ENCODE data around the gene AFG3L2. TPM values are rescaled to one million over a fixed set of nuclear protein-coding genes. Genes with fewer than 3 reads are reported as not detected.

AFG3L2 gene
- total and polyA plus RNA-seq, 10 of the 15 experiments (the other 5 are each of a cell fraction or from before 2014, with no cell fraction given) = 21.0 to 72.7 (median 57.7) TPM

DNA sequence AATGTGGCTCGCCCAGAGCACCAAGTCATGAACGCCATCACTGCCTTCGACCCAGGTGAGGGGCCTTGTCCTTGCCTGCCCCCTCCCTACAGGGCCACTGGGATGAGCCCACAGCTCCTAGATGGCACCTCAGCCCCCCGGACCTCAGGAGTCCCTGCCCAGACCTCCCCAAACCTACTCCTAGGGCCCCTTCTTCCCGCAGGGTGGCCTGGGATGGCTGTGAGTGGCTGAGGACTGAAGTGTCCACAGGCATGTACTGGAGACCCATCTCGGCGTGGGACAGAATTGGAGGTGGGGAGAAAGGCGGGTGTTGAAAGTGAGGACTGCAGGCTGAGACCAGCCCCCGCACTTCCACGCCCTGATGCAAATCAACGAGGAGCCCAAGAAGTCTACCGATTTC lies 71.8 kb downstream of the AFG3L2 start:
- Histone ChIP-seq H3K27me3 (replicated peaks in 1 of 2; ENCODE audit: control insufficient read depth in 2 of 2, insufficient read depth in 2 of 2, low read length in 1 of 2) (0 out of 4 replicates have a peak, but pooled peaks cover 0 to 1% of the 10 kb centered on the region in 2 experiments), H3K27ac (ENCODE audit: control insufficient read depth, insufficient read depth) (no peak overlapping the region), H3K4me1 (ENCODE audit: control insufficient read depth, insufficient read depth, low read length) (no peaks in the 10 kb centered on the region), H4K20me1 (ENCODE audit: control insufficient read depth, insufficient read depth) (no peaks in the 10 kb centered on the region), H3K9me3 (replicated peaks; ENCODE audit: control insufficient read depth, insufficient read depth, low read length) (no peaks in the 10 kb centered on the region), H3K9ac (ENCODE audit: control insufficient read depth, insufficient read depth, low read length) (no peak overlapping the region), H2AFZ (ENCODE audit: control insufficient read depth, low read depth, low read length) (no peak overlapping the region), H3K4me3 (no peak overlapping the region), H3K79me2 (ENCODE audit: control insufficient read depth, insufficient read depth, low read length) (peaks cover 12% of the 10 kb centered on the region), H3K4me2 (ENCODE audit: control insufficient read depth, insufficient read depth) (no peak overlapping the region), H3K36me3 (ENCODE audit: control insufficient read depth in 2 of 2, insufficient read depth in 2 of 2, low read length in 1 of 2) (no peaks in the 10 kb centered on the region)
- ATAC-seq (no peak), FAIRE-seq (no peak), DNase-seq (ENCODE audit: low read depth, low spot score) (no peak)
- intact Hi-C loops (cut with micrococcal nuclease; ENCODE audit: unreplicated experiment) (no loop called here), in situ Hi-C loops (cut with MboI) (no loop called here)
- no peak for TF ChIP-seq MEF2B (IDR thresholded peaks at IDR 0.05; ENCODE audit: partially characterized antibody, poor library complexity, severe bottlenecking)
- no peak for TF ChIP-seq RB1 (IDR thresholded peaks at IDR 0.05; ENCODE audit: borderline replicate concordance)
- TF ChIP-seq NBN (IDR thresholded peaks at IDR 0.05) = no peak
- TF ChIP-seq, protein P1, sequence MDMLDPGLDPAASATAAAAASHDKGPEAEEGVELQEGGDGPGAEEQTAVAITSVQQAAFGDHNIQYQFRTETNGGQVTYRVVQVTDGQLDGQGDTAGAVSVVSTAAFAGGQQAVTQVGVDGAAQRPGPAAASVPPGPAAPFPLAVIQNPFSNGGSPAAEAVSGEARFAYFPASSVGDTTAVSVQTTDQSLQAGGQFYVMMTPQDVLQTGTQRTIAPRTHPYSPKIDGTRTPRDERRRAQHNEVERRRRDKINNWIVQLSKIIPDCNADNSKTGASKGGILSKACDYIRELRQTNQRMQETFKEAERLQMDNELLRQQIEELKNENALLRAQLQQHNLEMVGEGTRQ (IDR thresholded peaks at IDR 0.05; ENCODE audit: borderline replicate concordance, low read depth, low read length) = no peak
- TF ChIP-seq POLR2AphosphoS2 (IDR thresholded peaks at IDR 0.05; ENCODE audit: low read depth, low read length) = no peak
- TF ChIP-seq HDAC6 (IDR thresholded peaks at IDR 0.05; ENCODE audit: unreplicated experiment) = no peak
- WGBS (ENCODE audit: insufficient coverage, insufficient replicate concordance, low lambda C conversion rate, missing lambda C conversion rate) = 73% methylated on average over 12 of the region's 12 CpGs
- SMC1A ChIA-PET (ENCODE audit: uncharacterized antibody, unreplicated experiment) = no interaction called here
- CTCF ChIA-PET = no interaction called here
- no TSS peak for BruUV-seq (replicated peaks)
- POLR2A ChIA-PET = no interaction called here
- RAD21 ChIA-PET (ENCODE audit: unreplicated experiment) = no interaction called here

Measured in GM12878 (cell line).